Ascending aorta (tissue), 2 donors: ENCODE data around the gene RAX2. TPM values are rescaled to one million over a fixed set of nuclear protein-coding genes. Genes with fewer than 3 reads are reported as not detected.

Experiments used
- DNase-seq, 2 donors: peaks; one replicate each; pipeline ENCODE4 v3.0.0-alpha.2; 2019; ENCODE audit warnings: low spot score in 2 of 2
- H3K27ac ChIP-seq, 2 donors: fragments of 200-600 bp; sonication (generic); one replicate each; pipeline ENCODE4 v1.5.1; 2016 to 2017; ENCODE audit warnings: mild to moderate bottlenecking in 1 of 2
- H3K27me3 ChIP-seq: fragments of 200-600 bp; sonication (generic); one replicate; pipeline ENCODE4 v1.5.1; 2017
- H3K36me3 ChIP-seq, 2 donors: fragments of 200-600 bp; sonication (generic); one replicate each; pipeline ENCODE4 v1.5.1; 2016
- H3K4me1 ChIP-seq, 2 donors: fragments of 200-600 bp; sonication (generic); one replicate each; pipeline ENCODE4 v1.5.1; 2016 to 2017; ENCODE audit warnings: mild to moderate bottlenecking in 1 of 2
- H3K4me3 ChIP-seq, 2 donors: fragments of 200-600 bp; sonication (generic); one replicate each; pipeline ENCODE4 v1.5.1; 2016 to 2017; ENCODE audit warnings: mild to moderate bottlenecking in 1 of 2
- H3K9me3 ChIP-seq, 2 donors: fragments of 200-600 bp; sonication (generic); one replicate each; pipeline ENCODE4 v1.5.1; 2016
- CTCF ChIP-seq, 3 experiments: fragments of 200-600 bp in 2 of 3; fragments of 450-650 bp in 1 of 3; sonication (generic) in 2 of 3; IDR thresholded peaks; one replicate each; pipeline ENCODE4 v1.5.1; 2016 to 2019; ENCODE audit warnings: antibody characterized with exemption in 3 of 3, mild to moderate bottlenecking in 1 of 3, moderate library complexity in 1 of 3
- intact Hi-C: fragments of 100-400 bp; cut with DNase I; formaldehyde crosslinking; loops from one replicate; pipeline ENCODE4 v1.15.1; 2023
- total RNA-seq: library from RNA; depleted of rRNA; stranded (reverse); fragments of >200 nt; gene quantifications from one replicate; pipeline ENCODE4 v1.1.0, GENCODE V29; 2016

Gene RAX2
- total RNA-seq, 1 donor from 2014 or later: not detected

- H3K27ac ChIP-seq: no peak overlapping the region
Observed at GRCh38 chr19:3778899-3779723, 7.1 kb upstream of the RAX2 start.

GRCh38 chr19:3778104-3778867 is 6.3 kb upstream of the RAX2 start:
- peaks cover 17 to 22% of the 10 kb centered on the region in 2 donors for H3K9me3 ChIP-seq
- no peak for TF ChIP-seq CTCF (IDR thresholded peaks at IDR 0.05)
- H3K4me3 ChIP-seq: no peak overlapping the region
- H3K4me1 ChIP-seq: no peaks in the 10 kb centered on the region
- no peak overlapping the region for H3K27ac ChIP-seq
- H3K36me3 ChIP-seq: no peaks in the 10 kb centered on the region
- DNase-seq: no peak
- no peaks in the 10 kb centered on the region for H3K27me3 ChIP-seq
- intact Hi-C loops: no loop called here

More at GRCh38 chr19:3778899-3779723, 7.1 kb upstream of the RAX2 start:
- no peaks in the 10 kb centered on the region for H3K27me3 ChIP-seq
- intact Hi-C loops: no loop called here
- peaks cover 17 to 22% of the 10 kb centered on the region in 2 donors for H3K9me3 ChIP-seq
- no peak for DNase-seq
- H3K36me3 ChIP-seq: no peaks in the 10 kb centered on the region
- no peak overlapping the region for H3K4me3 ChIP-seq
- no peak for TF ChIP-seq CTCF (IDR thresholded peaks at IDR 0.05)
- no peaks in the 10 kb centered on the region for H3K4me1 ChIP-seq

GRCh38 chr19:3776479-3777040 is 4.5 kb upstream of the RAX2 start:
- H3K4me3 ChIP-seq: no peak overlapping the region
- intact Hi-C loops: no loop called here
- H3K27me3 ChIP-seq: no peaks in the 10 kb centered on the region
- H3K27ac ChIP-seq: no peak overlapping the region
- TF ChIP-seq CTCF (IDR thresholded peaks at IDR 0.05): no peak
- H3K9me3 ChIP-seq: peaks cover 8 to 9% of the 10 kb centered on the region in 2 donors
- no peaks in the 10 kb centered on the region for H3K36me3 ChIP-seq
- DNase-seq: no peak
- H3K4me1 ChIP-seq: no peaks in the 10 kb centered on the region

GRCh38 chr19:3775831-3776230 is 3.8 kb upstream of the RAX2 start:
- H3K27ac ChIP-seq: no peak overlapping the region
- no peak for DNase-seq
- no peak overlapping the region for H3K4me3 ChIP-seq
- no peaks in the 10 kb centered on the region for H3K27me3 ChIP-seq
- H3K9me3 ChIP-seq: peaks cover 1% of the 10 kb centered on the region in 2 donors
- intact Hi-C loops: no loop called here
- H3K36me3 ChIP-seq: no peaks in the 10 kb centered on the region
- no peak for TF ChIP-seq CTCF (IDR thresholded peaks at IDR 0.05)
- no peaks in the 10 kb centered on the region for H3K4me1 ChIP-seq

GRCh38 chr19:3775374-3775711 is 3.3 kb upstream of the RAX2 start:
- intact Hi-C loops: no loop called here
- Histone ChIP-seq H3K4me1 (no peaks in the 10 kb centered on the region), H3K27me3 (no peaks in the 10 kb centered on the region), H3K36me3 (no peaks in the 10 kb centered on the region), H3K27ac (no peak overlapping the region), H3K4me3 (no peak overlapping the region), H3K9me3 (no peaks in the 10 kb centered on the region)
- no peak for DNase-seq
- TF ChIP-seq CTCF (IDR thresholded peaks at IDR 0.05): no peak
